GM18498 (cell line): ENCODE data around the gene KIF19.

Experiments
- ATAC-seq: cut with Tn5 transposase; IDR thresholded peaks from one replicate; pipeline ENCODE4 v1.9.1; 2021; ENCODE audit warnings: mild to moderate bottlenecking, moderate library complexity; ENCODE audit not compliant: unreplicated experiment

The KIF19 gene

GRCh38 chr17:74303305-74303704, 22.7 kb upstream of the KIF19 start:
- ATAC-seq = no peak

- ATAC-seq = no peak
Observed at GRCh38 chr17:74304184-74304583, 21.8 kb upstream of the KIF19 start.

- no peak for ATAC-seq
Observed at GRCh38 chr17:74305865-74306654, 20.0 kb upstream of the KIF19 start.

- no peak for ATAC-seq
Observed at GRCh38 chr17:74307984-74308773, 17.8 kb upstream of the KIF19 start.

GRCh38 chr17:74309902-74310301, 16.1 kb upstream of the KIF19 start:
- no peak for ATAC-seq

- ATAC-seq = no peak
Observed at GRCh38 chr17:74314877-74315276, 11.1 kb upstream of the KIF19 start.

- ATAC-seq = no peak
Observed at GRCh38 chr17:74316220-74316619, 9.8 kb upstream of the KIF19 start.

- ATAC-seq = no peak
Observed at GRCh38 chr17:74317071-74317470, 9.0 kb upstream of the KIF19 start.

GRCh38 chr17:74318391-74318790, 7.6 kb upstream of the KIF19 start:
- no peak for ATAC-seq

GRCh38 chr17:74324521-74324920, 1.5 kb upstream of the KIF19 start:
- ATAC-seq = no peak

GRCh38 chr17:74325376-74325742, 667 bp upstream of the KIF19 start:
- no peak for ATAC-seq

- no peak for ATAC-seq
Observed at GRCh38 chr17:74326506-74326905, 480 bp downstream of the KIF19 start.

GRCh38 chr17:74328487-74328886, 2.5 kb downstream of the KIF19 start:
- ATAC-seq = no peak

GRCh38 chr17:74329378-74329777, 3.4 kb downstream of the KIF19 start:
- ATAC-seq = no peak

GRCh38 chr17:74330446-74330845, 4.4 kb downstream of the KIF19 start:
- ATAC-seq = no peak

- no peak for ATAC-seq
Observed at GRCh38 chr17:74332017-74332650, 6.1 kb downstream of the KIF19 start.

- ATAC-seq = no peak
Observed at GRCh38 chr17:74332763-74333283, 6.8 kb downstream of the KIF19 start.

GRCh38 chr17:74334393-74335039, 8.5 kb downstream of the KIF19 start:
- ATAC-seq = no peak

GRCh38 chr17:74335529-74336062, 9.6 kb downstream of the KIF19 start:
- ATAC-seq = no peak

- no peak for ATAC-seq
Observed at GRCh38 chr17:74336307-74336706, 10.3 kb downstream of the KIF19 start.
